Liver (tissue), 9 donors: ENCODE results near the gene COL15A1. TPM values are rescaled to one million over a fixed set of nuclear protein-coding genes. Genes with fewer than 3 reads are reported as not detected.

Source experiments
- DNase-seq: peaks from one replicate; pipeline ENCODE4 v3.0.0-alpha.2; 2017; ENCODE audit warnings: low spot score
- H3K27ac ChIP-seq, 2 donors: one replicate each; pipeline ENCODE4 v1.7.0; 2013; ENCODE audit warnings: inconsistent platforms in 2 of 2, low read length in 2 of 2, control low read depth in 1 of 2, low read depth in 1 of 2, mild to moderate bottlenecking in 1 of 2
- H3K27me3 ChIP-seq, 4 donors: one replicate each; pipeline versions ENCODE4 v1.6.1 to v1.7.0; 2013; ENCODE audit warnings: low read length in 3 of 4, inconsistent platforms in 1 of 4, mild to moderate bottlenecking in 1 of 4, moderate library complexity in 1 of 4; ENCODE audit not compliant: control insufficient read depth in 4 of 4, insufficient read depth in 4 of 4
- H3K36me3 ChIP-seq, 4 donors: one replicate each; pipeline versions ENCODE4 v1.6.1 to v1.7.0; 2013; ENCODE audit warnings: low read length in 3 of 4, mild to moderate bottlenecking in 3 of 4, low read depth in 1 of 4, moderate library complexity in 1 of 4; ENCODE audit not compliant: control insufficient read depth in 4 of 4, insufficient read depth in 3 of 4
- H3K4me1 ChIP-seq, 4 donors: one replicate each; pipeline versions ENCODE4 v1.6.1 to v1.7.0; 2013; ENCODE audit warnings: low read length in 3 of 4, mild to moderate bottlenecking in 3 of 4, moderate library complexity in 1 of 4; ENCODE audit not compliant: control insufficient read depth in 4 of 4, insufficient read depth in 4 of 4
- H3K4me3 ChIP-seq, 3 donors: one replicate each; pipeline versions ENCODE4 v1.6.1 to v1.7.0; 2013; ENCODE audit warnings: low read length in 3 of 3, control low read depth in 1 of 3, low read depth in 1 of 3, mild to moderate bottlenecking in 1 of 3
- H3K9ac ChIP-seq, 2 donors: one replicate each; pipeline ENCODE4 v1.7.0; 2013; ENCODE audit warnings: low read length in 2 of 2, mild to moderate bottlenecking in 2 of 2, moderate library complexity in 2 of 2, control low read depth in 1 of 2, low read depth in 1 of 2
- H3K9me3 ChIP-seq, 4 donors: one replicate each; pipeline versions ENCODE4 v1.6.1 to v1.7.0; 2013; ENCODE audit warnings: low read length in 3 of 4; ENCODE audit not compliant: control insufficient read depth in 4 of 4
- ATF3 ChIP-seq: IDR thresholded peaks from 2 replicates; pipeline ENCODE4 v1.6.1; 2016; ENCODE audit warnings: antibody characterized with exemption
- FOXA1 ChIP-seq: IDR thresholded peaks from 2 replicates; pipeline ENCODE4 v1.6.1; 2016; ENCODE audit warnings: antibody characterized with exemption
- FOXA2 ChIP-seq: IDR thresholded peaks from 2 replicates; pipeline ENCODE4 v1.6.1; 2016; ENCODE audit warnings: antibody characterized with exemption
- HNF4A ChIP-seq, 2 donors: conservative IDR thresholded peaks; 2 replicates each; pipeline ENCODE4 v1.6.1; 2016; ENCODE audit warnings: antibody characterized with exemption in 2 of 2, mild to moderate bottlenecking in 2 of 2
- HNF4G ChIP-seq: IDR thresholded peaks from 2 replicates; pipeline ENCODE4 v1.6.1; 2016; ENCODE audit warnings: antibody characterized with exemption
- JUND ChIP-seq, 2 donors: IDR thresholded peaks; 2 replicates each; pipeline ENCODE4 v1.6.1; 2016; ENCODE audit warnings: antibody characterized with exemption in 2 of 2
- MAX ChIP-seq: IDR thresholded peaks from 2 replicates; pipeline ENCODE4 v1.6.1; 2016; ENCODE audit warnings: antibody characterized with exemption
- NR2F2 ChIP-seq: IDR thresholded peaks from 2 replicates; pipeline ENCODE4 v1.6.1; 2016; ENCODE audit warnings: antibody characterized with exemption
- RAD21 ChIP-seq, 2 donors: IDR thresholded peaks; 2 replicates each; pipeline ENCODE4 v1.6.1; 2016; ENCODE audit warnings: antibody characterized with exemption in 2 of 2, mild to moderate bottlenecking in 2 of 2
- REST ChIP-seq: IDR thresholded peaks from 2 replicates; pipeline ENCODE4 v1.6.1; 2016; ENCODE audit warnings: antibody characterized with exemption, mild to moderate bottlenecking
- RXRA ChIP-seq, 2 donors: IDR thresholded peaks; 2 replicates each; pipeline ENCODE4 v1.6.1; 2017 to 2018; ENCODE audit warnings: antibody characterized with exemption in 2 of 2, mild to moderate bottlenecking in 1 of 2
- SP1 ChIP-seq: IDR thresholded peaks from 2 replicates; pipeline ENCODE4 v1.6.1; 2018; ENCODE audit warnings: antibody characterized with exemption, mild to moderate bottlenecking
- YY1 ChIP-seq: IDR thresholded peaks from 2 replicates; pipeline ENCODE4 v1.6.1; 2016; ENCODE audit warnings: antibody characterized with exemption, mild to moderate bottlenecking
- ZBTB33 ChIP-seq: IDR thresholded peaks from 2 replicates; pipeline ENCODE4 v1.6.1; 2016; ENCODE audit warnings: antibody characterized with exemption
- WGBS: extraction: QIAGEN DNeasy Blood & Tissue Kit; methylation state at CpG from one replicate; pipeline ENCODE4 v1.1.7; 2013; 5-methylcytosine and 5-hydroxymethylcytosine counted together
- polyA plus RNA-seq, 2 donors: library from polyadenylated mRNA; stranded (reverse) in 1 of 2; unstranded in 1 of 2; fragments of 200-250 nt in 1 of 2; fragments of >200 nt in 1 of 2; fragmentation: Nextera tagmentation in 1 of 2; extraction: Ambion mirVana in 1 of 2; gene quantifications; one replicate each; pipeline versions ENCODE4 v1.2.1 to v1.2.3, GENCODE V29; 2013 to 2015
- total RNA-seq, 2 donors: library from RNA; depleted of rRNA; stranded (reverse); fragments of >200 nt; gene quantifications; one replicate each; pipeline ENCODE4 v1.2.3, GENCODE V29; 2014
- donor health status: healthy.
- donor health status: healthy.
- donor health status: healthy.
- donor health status: healthy.
- donor health status: healthy.

The COL15A1 gene
- total and polyA plus RNA-seq, 4 donors, result 0.10 to 0.42 (median 0.24) TPM

- TF ChIP-seq RXRA (IDR thresholded peaks at IDR 0.05), result no peak
- no peak for TF ChIP-seq JUND (IDR thresholded peaks at IDR 0.05)
- TF ChIP-seq YY1, result no peak
- TF ChIP-seq FOXA2, result no peak
- TF ChIP-seq FOXA1, result no peak
- no peak for TF ChIP-seq RAD21 (IDR thresholded peaks at IDR 0.05)
- no peak for TF ChIP-seq ATF3
- TF ChIP-seq MAX, result no peak
- no peak for TF ChIP-seq NR2F2
- TF ChIP-seq HNF4A (conservative IDR thresholded peaks at IDR 0.05), result no peak
- TF ChIP-seq HNF4G, result no peak
- TF ChIP-seq REST, result no peak
- H3K9ac ChIP-seq, result no peak overlapping the region
- no peak overlapping the region for H3K4me3 ChIP-seq
- H3K27me3 ChIP-seq, result no peaks in the 10 kb centered on the region
- no peak overlapping the region for H3K27ac ChIP-seq
- no peaks in the 10 kb centered on the region for H3K36me3 ChIP-seq
- no peaks in the 10 kb centered on the region for H3K4me1 ChIP-seq
- WGBS, result 86% methylated on average over 1 of the region's 1 CpG
- H3K9me3 ChIP-seq, result no peaks in the 10 kb centered on the region
- DNase-seq, result no peak
Measured at GRCh38 chr9:99069075-99069474, 125.4 kb downstream of the COL15A1 start.

- no peak for TF ChIP-seq ZBTB33
- no peak for TF ChIP-seq NR2F2
- no peak for TF ChIP-seq MAX
- TF ChIP-seq RXRA (IDR thresholded peaks at IDR 0.05), result no peak
- TF ChIP-seq SP1, result no peak
- TF ChIP-seq RAD21 (IDR thresholded peaks at IDR 0.05), result no peak
- TF ChIP-seq HNF4A (conservative IDR thresholded peaks at IDR 0.05), result no peak
- TF ChIP-seq REST, result no peak
- TF ChIP-seq ATF3, result no peak
- Histone ChIP-seq H3K9ac (no peak overlapping the region), H3K27ac (no peak overlapping the region), H3K27me3 (no peaks in the 10 kb centered on the region), H3K36me3 (no peaks in the 10 kb centered on the region), H3K9me3 (no peaks in the 10 kb centered on the region), H3K4me1 (no peaks in the 10 kb centered on the region), H3K4me3 (no peak overlapping the region)
- DNase-seq, result no peak
- 96% methylated on average over 12 of the region's 12 CpGs for WGBS
Measured at GRCh38 chr9:99069546-99069945, 125.8 kb downstream of the COL15A1 start.
